Vagina (tissue), 2 donors: ENCODE data around the gene PABPC3. TPM values are rescaled to one million over a fixed set of nuclear protein-coding genes. Genes with fewer than 3 reads are reported as not detected.

Source experiments
- DNase-seq, 2 donors: peaks; one replicate each; pipeline ENCODE4 v3.0.0-alpha.2; 2017; ENCODE audit errors: extremely low spot score in 2 of 2
- H3K27ac ChIP-seq: fragments of 200-600 bp; sonication (generic); one replicate; pipeline ENCODE4 v1.5.1; 2019
- H3K27me3 ChIP-seq: fragments of 200-600 bp; sonication (generic); one replicate; pipeline ENCODE4 v1.5.1; 2019
- H3K36me3 ChIP-seq, 2 donors: fragments of 200-600 bp; sonication (generic); one replicate each; pipeline ENCODE4 v1.5.1; 2017 to 2019
- H3K4me1 ChIP-seq: fragments of 200-600 bp; sonication (generic); one replicate; pipeline ENCODE4 v1.5.1; 2019
- H3K4me3 ChIP-seq, 2 donors: fragments of 200-600 bp; sonication (generic); 1 replicate in 1 of 2; 2 replicates in 1 of 2; pipeline ENCODE4 v1.5.1; 2016 to 2019
- H3K9me3 ChIP-seq: fragments of 200-600 bp; sonication (generic); one replicate; pipeline ENCODE4 v1.5.1; 2019
- POLR2A ChIP-seq, 2 donors: fragments of 450-650 bp; IDR thresholded peaks; one replicate each; pipeline ENCODE4 v1.6.1; 2017; ENCODE audit warnings: antibody characterized with exemption in 2 of 2, mild to moderate bottlenecking in 2 of 2, moderate library complexity in 2 of 2
- POLR2AphosphoS5 ChIP-seq, 2 donors: sonication (generic); formaldehyde crosslinking; IDR thresholded peaks; one replicate each; pipeline ENCODE4 v1.9.0; 2017; ENCODE audit warnings: antibody characterized with exemption in 2 of 2, mild to moderate bottlenecking in 2 of 2, low read depth in 1 of 2; ENCODE audit not compliant: insufficient read depth in 1 of 2
- intact Hi-C: fragments of 100-400 bp; cut with DNase I; formaldehyde crosslinking; loops from one replicate; pipeline ENCODE4 v1.15.1; 2023
- total RNA-seq: library from RNA; depleted of rRNA; stranded (reverse); fragments of >200 nt; gene quantifications from one replicate; pipeline ENCODE4 v1.2.3, GENCODE V29; 2016
- TF ChIP-seq, protein P1 (sequence below), 3 experiments: fragments of 450-650 bp in 2 of 3; fragments of 200-600 bp in 1 of 3; sonication (generic) in 1 of 3; IDR thresholded peaks; one replicate each; pipeline ENCODE4 v1.5.1; 2017 to 2019; ENCODE audit warnings: antibody characterized with exemption in 3 of 3, mild to moderate bottlenecking in 2 of 3, moderate library complexity in 2 of 3

Gene PABPC3
- not detected for total RNA-seq

- no peak within 1 kb of the TSS for H3K27ac ChIP-seq
- DNase-seq: no peak
- no peaks in the 10 kb centered on the region for H3K27me3 ChIP-seq
- H3K36me3 ChIP-seq: no peaks in the 10 kb centered on the region
- H3K4me3 ChIP-seq: no peak within 1 kb of the TSS
- intact Hi-C loops: no loop called here
- TF ChIP-seq POLR2AphosphoS5 (IDR thresholded peaks at IDR 0.05; ENCODE audit: insufficient read depth in 1 of 2, low read depth in 1 of 2) (no peak), POLR2A (IDR thresholded peaks at IDR 0.05) (no peak)
- TF ChIP-seq, protein P1, sequence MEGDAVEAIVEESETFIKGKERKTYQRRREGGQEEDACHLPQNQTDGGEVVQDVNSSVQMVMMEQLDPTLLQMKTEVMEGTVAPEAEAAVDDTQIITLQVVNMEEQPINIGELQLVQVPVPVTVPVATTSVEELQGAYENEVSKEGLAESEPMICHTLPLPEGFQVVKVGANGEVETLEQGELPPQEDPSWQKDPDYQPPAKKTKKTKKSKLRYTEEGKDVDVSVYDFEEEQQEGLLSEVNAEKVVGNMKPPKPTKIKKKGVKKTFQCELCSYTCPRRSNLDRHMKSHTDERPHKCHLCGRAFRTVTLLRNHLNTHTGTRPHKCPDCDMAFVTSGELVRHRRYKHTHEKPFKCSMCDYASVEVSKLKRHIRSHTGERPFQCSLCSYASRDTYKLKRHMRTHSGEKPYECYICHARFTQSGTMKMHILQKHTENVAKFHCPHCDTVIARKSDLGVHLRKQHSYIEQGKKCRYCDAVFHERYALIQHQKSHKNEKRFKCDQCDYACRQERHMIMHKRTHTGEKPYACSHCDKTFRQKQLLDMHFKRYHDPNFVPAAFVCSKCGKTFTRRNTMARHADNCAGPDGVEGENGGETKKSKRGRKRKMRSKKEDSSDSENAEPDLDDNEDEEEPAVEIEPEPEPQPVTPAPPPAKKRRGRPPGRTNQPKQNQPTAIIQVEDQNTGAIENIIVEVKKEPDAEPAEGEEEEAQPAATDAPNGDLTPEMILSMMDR (IDR thresholded peaks at IDR 0.05): no peak
- H3K4me1 ChIP-seq: no peaks in the 10 kb centered on the region
- H3K9me3 ChIP-seq: no peaks in the 10 kb centered on the region
Observed at GRCh38 chr13:25095851-25096453, at the start of gene PABPC3. Gene PABPC3 (plus strand): TSS chr13:25096136. CDS start chr13:25096199, 63 bp downstream.

- intact Hi-C loops: no loop called here
- Histone ChIP-seq H3K27ac (no peak overlapping the region), H3K36me3 (no peaks in the 10 kb centered on the region), H3K4me1 (no peaks in the 10 kb centered on the region), H3K9me3 (no peaks in the 10 kb centered on the region), H3K27me3 (no peaks in the 10 kb centered on the region), H3K4me3 (peak overlapping the region; percentile 32 to 42)
- no peak for DNase-seq
- TF ChIP-seq, protein P1 (IDR thresholded peaks at IDR 0.05): no peak
- TF ChIP-seq POLR2AphosphoS5 (IDR thresholded peaks at IDR 0.05; ENCODE audit: insufficient read depth in 1 of 2, low read depth in 1 of 2) (no peak), POLR2A (IDR thresholded peaks at IDR 0.05) (no peak)
Observed at GRCh38 chr13:25046274-25046984, 49.5 kb upstream of the PABPC3 start.

GRCh38 chr13:25046985-25047511, 48.9 kb upstream of the PABPC3 start:
- no peaks in the 10 kb centered on the region for H3K9me3 ChIP-seq
- H3K4me1 ChIP-seq: no peaks in the 10 kb centered on the region
- no peak for TF ChIP-seq POLR2A (IDR thresholded peaks at IDR 0.05)
- TF ChIP-seq POLR2AphosphoS5 (IDR thresholded peaks at IDR 0.05; ENCODE audit: insufficient read depth in 1 of 2, low read depth in 1 of 2): no peak
- TF ChIP-seq, protein P1 (IDR thresholded peaks at IDR 0.05): no peak
- no peaks in the 10 kb centered on the region for H3K27me3 ChIP-seq
- intact Hi-C loops: no loop called here
- no peaks in the 10 kb centered on the region for H3K36me3 ChIP-seq
- H3K4me3 ChIP-seq: peak overlapping the region; percentile 32 to 42
- no peak for DNase-seq
- H3K27ac ChIP-seq: no peak overlapping the region

DNA sequence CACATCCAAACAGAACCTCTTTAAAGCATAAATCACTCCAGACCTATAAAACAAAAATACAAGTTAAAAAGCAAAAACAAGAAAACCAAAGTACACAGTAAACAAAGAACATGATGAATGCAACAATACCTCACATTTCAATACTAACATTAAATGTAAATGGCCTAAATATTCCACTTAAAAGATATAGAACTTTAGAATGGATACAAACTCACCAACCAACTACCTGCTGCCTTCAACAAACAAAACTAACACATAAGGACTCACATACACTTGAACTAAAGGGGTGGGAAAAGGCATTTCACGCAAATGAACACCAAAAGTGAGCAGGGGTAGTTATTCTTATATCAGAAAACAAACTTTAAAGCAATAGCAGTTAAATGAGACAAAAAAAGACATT, 44.9 kb upstream of the PABPC3 start:
- DNase-seq: no peak
- Histone ChIP-seq H3K9me3 (no peaks in the 10 kb centered on the region), H3K36me3 (no peaks in the 10 kb centered on the region), H3K4me1 (no peaks in the 10 kb centered on the region), H3K27me3 (no peaks in the 10 kb centered on the region), H3K27ac (no peak overlapping the region), H3K4me3 (no peak overlapping the region)
- no peak for TF ChIP-seq POLR2AphosphoS5 (IDR thresholded peaks at IDR 0.05; ENCODE audit: insufficient read depth in 1 of 2, low read depth in 1 of 2)
- TF ChIP-seq, protein P1 (IDR thresholded peaks at IDR 0.05): no peak
- no peak for TF ChIP-seq POLR2A (IDR thresholded peaks at IDR 0.05)
- intact Hi-C loops: no loop called here

DNA sequence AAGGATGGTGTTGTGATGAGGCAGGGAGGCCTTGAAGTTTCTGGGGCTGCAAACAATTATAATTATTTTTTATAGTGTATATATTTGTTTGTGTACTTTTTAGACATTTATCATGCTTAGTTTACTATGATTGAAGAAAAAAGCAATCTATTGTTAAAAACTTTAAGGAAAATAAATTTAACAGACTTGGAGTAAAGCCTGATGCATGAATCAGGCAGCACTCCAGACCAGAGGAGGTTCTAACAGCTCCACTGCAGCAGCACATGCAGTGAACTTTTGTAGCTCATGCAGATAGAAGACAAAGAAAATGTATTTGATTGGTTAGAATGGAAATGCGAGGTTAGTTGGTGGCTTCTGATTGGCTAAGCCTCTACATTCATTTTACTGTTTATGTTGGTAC, 36.8 kb upstream of the PABPC3 start:
- Histone ChIP-seq H3K27ac (no peak overlapping the region), H3K36me3 (no peaks in the 10 kb centered on the region), H3K27me3 (no peaks in the 10 kb centered on the region), H3K9me3 (no peaks in the 10 kb centered on the region), H3K4me3 (no peak overlapping the region), H3K4me1 (no peaks in the 10 kb centered on the region)
- no peak for DNase-seq
- intact Hi-C loops: no loop called here
- TF ChIP-seq POLR2A (IDR thresholded peaks at IDR 0.05) (no peak), POLR2AphosphoS5 (IDR thresholded peaks at IDR 0.05; ENCODE audit: insufficient read depth in 1 of 2, low read depth in 1 of 2) (no peak)
- TF ChIP-seq, protein P1 (IDR thresholded peaks at IDR 0.05): no peak
